Posterior cingulate gyrus (tissue), 11 donors: ENCODE measurements around the gene HTRA3.

Experiments used
- DNase-seq, 10 donors: peaks; one replicate each; pipeline versions ENCODE4 v3.0.0 to v3.0.0-alpha.2; 2020 to 2021; ENCODE audit warnings: mixed read lengths in 3 of 10
- intact Hi-C: fragments of 100-400 bp; cut with DNase I; formaldehyde crosslinking; loops from one replicate; pipeline ENCODE4 v1.15.1; 2023

The HTRA3 gene

DNA sequence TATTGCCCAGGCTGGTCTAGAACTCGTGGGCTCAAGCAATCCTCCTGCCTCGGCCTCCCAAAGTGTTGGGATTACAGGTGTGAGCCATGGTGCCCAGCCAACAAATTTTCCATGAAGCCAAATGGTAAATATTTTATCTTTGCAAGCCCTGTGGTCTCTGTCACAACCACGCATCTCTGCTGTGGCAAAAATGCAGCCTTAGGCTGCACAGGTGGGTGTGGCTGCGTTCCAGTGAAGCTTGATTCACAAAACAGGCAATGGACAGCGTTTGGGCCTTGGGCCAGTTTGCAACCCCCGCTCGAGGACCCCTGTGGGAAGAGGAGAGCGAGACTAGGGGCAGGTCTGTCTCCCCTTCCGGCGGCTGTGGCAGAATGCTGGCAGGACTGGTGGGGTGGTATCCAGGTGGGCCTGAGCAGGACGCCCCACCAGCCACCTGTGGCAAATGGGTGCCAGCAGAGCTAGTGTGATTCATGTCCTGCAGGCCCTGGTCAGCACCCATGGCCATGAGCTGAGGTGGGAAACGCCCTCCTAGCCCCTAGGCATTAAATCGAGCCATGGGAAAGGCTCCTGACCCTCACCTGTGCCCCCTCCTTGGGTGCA, 19.7 kb downstream of the HTRA3 start:
- intact Hi-C loops: no loop called here
- peak in 4 of 10 donors; percentile 25 to 67 (median 44) for DNase-seq

DNA sequence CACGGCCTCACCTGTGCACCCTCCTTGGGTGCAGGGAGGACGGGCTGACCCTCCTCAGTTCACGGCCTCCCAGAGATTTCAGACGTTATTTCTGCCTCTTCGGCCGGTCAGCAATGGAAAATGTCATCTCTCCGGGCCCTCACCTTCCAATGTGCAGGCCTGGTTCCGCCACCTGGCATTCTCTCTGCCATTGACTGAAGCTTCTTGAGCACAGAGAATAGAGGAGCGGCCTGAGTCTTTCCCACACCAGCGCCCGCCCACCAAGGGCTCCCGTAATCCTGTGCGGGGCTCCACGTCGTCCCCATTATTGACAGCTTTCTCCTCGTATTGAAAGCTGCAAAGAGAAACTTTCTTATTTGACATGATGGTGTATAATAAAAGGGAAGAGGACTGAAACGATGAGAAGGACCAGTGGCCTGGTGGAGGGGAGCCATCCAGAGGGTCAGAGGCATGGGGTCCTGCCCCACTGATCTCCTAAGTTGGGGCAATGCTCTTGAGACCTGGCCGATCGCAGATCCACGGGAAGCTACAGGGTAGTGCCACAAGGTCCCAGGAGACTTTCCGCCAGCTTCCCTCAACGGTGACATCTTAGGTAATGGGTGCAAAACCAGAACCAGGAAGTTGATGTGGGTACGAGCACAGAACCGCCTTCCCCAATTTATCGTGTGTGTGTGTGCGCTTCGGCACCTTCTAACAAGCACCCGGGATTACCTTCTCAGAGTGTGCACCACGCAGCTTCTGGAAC, 20.6 kb downstream of the HTRA3 start:
- intact Hi-C loops: no loop called here
- DNase-seq: peak in 5 of 10 donors; percentile 1 to 73 (median 42)

DNA sequence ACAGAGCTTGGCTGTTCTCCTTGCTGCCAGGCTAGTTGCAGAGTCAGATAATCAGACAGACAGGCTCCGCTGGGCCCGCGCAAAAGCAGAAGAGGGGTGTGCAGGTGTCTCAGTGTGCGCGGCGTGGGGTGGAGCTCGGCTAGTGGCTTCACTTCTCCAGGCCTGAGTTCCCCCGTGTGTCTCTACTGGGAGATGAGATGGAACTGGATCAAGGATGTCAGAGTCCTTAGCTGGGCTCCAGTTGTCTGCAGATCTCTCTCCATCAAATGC, 21.1 kb downstream of the HTRA3 start:
- peak in 3 of 10 donors; percentile 24 to 66 (median 52) for DNase-seq
- intact Hi-C loops: no loop called here

DNA sequence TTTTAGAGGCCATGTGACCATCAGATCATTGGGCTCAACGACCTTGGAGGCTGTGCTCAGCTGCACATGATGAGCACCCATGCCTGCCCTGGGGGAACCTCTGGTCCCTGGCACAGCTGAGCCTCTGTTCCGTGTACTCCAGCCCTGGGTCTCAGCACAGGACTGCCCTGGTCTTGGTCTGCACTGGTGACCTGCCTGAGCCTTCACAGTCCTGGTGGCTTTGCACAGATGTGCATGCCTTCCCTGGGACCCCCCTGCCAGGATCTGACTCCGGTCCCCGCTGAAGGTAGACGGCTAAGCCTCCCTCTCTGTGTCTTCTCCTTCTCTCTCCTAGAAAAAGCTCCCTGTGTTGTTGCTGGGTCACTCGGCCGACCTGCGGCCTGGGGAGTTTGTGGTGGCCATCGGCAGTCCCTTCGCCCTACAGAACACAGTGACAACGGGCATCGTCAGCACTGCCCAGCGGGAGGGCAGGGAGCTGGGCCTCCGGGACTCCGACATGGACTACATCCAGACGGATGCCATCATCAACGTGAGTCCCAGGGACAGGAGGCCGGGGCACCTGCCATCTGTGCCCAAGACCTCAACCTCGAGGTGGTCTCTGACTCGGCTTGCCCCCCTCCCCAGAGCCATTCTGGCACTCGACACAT, 21.6 kb downstream of the HTRA3 start:
- intact Hi-C loops: no loop called here
- peak in 4 of 10 donors; percentile 25 to 83 (median 65) for DNase-seq

DNA sequence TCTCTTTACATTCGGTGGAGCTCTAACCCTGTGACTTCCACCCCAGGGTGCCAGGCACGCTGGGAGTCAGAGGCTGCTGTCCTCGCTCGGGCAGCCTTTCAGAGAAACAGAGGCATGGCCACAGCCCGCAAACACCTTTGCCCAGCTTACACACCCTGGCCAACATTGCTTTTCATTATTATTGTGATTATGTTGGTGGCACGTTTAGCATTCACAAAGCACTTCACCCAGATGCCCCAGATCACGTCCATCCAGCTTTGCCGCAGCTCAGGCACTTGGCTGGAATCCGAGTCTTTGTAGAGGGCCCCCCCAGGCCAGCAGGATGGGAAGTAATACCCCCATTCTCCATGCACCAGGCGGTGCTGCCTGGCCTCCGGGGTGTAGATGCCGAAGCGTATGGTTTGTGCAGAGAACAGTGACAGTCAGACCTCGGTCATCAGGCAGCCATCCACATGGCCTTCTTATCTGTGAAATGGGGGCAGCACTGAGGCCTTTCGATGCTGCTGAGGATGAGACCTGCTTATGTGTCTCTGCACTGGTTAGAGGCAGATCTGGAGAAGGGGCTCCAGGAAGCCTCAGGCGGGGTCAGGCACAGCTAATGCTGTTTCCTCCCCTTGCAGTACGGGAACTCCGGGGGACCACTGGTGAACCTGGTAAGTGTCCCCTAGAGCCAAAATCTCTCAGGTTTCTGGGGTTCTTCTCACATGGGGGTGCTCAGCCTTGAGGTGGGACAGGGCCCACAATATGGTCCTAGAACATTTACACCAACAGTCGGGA, 22.3 kb downstream of the HTRA3 start:
- intact Hi-C loops: no loop called here
- peak in 4 of 10 donors; percentile 11 to 59 (median 54) for DNase-seq

DNA sequence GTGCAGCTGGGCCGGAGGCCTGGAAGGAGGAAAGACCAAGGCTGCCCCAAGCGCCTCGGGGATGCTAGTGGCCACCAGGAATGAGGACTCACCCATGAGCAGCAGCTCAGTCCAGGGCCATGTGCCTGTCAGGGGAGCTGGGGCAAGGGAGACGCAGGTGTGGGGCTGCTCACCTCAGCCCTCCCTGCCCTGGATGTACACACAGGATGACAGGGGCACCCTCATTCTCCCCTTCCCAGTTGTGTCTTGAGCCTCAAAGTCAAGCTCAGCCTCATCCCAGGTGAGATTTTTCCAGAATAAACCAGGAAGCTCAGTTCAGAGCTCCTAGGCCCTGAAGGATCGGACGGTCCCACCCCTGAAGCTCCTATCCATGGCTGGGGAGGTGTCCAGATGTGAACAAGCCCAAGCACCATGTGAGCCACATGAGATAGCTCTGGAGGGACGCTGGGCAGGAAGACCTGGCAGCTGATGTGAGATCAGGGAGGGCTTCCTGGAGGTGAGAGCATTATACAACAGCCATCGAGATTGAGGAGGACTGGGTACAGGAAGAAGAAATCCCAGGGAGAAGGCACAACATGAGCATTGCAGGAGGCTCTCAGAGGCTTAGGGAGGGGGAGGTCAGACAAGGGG, 23.0 kb downstream of the HTRA3 start:
- peak in 4 of 10 donors; percentile 21 to 69 (median 42) for DNase-seq
- intact Hi-C loops: no loop called here

DNA sequence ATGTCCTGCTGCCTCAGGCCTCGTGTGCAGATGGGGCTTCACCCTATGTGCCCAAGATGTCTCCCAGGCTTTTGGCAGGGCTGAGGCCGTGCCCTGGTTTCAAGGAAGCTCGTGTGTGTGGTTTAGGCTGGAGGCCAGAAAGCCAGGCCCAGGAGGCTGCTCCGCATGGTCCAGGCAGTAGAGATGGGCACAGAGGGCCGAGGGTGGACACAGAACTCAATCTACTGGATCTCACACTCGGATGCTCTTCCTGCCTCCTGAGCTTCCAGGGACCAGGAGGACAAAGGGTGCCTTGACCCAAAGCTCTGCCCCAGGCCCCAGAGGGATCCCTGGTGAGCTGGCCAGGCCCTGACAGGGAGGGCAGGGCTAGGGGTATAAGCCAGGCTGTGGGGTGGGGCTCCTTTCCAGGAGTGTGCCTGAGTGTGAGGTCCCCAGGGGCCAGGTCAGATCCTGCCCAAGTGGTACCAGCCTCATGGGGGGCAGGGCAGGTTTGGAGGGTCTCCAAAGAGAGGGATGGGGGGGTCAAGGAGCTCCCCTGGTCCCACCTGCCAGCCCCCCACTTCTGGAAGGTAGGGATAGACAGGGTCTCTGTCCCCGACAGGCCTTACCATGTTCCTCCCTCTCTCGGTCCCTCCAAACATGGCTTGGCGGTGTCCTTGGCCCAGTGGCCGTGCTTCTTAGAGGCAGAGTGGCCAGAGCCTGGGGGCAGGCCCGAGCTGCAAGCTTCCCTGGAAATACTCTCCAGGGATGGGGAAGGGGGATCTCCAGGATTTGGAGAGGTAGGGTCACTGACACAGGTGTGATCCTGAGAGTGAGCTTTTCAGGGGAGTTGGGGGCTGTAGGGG, 23.8 kb downstream of the HTRA3 start:
- peak in 4 of 10 donors; percentile 19 to 81 (median 42) for DNase-seq
- intact Hi-C loops: no loop called here

DNA sequence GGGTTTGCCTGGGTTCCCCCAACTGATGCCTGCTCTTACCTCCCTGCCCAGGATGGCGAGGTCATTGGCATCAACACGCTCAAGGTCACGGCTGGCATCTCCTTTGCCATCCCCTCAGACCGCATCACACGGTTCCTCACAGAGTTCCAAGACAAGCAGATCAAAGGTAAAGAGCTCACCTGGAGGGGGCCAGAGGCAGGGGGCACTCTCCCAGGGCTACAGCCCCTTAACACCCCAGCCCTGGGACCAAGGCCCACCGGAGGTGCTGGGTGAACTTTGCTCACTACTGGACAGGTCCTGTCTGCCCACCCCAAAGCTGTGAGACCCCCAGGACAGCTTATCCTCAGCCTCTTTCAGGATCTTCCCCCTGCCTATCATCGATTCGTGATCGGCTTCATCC, 24.5 kb downstream of the HTRA3 start:
- intact Hi-C loops: no loop called here
- peak in 4 of 10 donors; percentile 3 to 80 (median 50) for DNase-seq

DNA sequence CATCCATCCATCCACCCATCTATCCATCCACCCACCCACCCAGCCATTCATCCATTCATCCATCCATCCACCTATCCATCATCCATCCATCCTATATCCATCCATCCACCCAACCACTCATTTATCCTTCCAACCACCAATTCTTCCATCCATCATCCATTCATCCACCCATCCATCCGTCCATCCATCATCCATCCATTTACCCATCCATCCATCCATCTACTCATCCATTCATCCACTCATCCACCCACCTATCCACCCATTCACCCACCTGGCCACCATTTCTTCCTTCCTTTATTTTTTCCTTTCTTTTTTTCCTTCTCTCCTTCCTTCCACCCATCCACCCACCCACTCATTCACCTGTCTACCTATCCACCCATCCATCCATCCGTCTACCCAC, 25.2 kb downstream of the HTRA3 start:
- intact Hi-C loops: no loop called here

DNA sequence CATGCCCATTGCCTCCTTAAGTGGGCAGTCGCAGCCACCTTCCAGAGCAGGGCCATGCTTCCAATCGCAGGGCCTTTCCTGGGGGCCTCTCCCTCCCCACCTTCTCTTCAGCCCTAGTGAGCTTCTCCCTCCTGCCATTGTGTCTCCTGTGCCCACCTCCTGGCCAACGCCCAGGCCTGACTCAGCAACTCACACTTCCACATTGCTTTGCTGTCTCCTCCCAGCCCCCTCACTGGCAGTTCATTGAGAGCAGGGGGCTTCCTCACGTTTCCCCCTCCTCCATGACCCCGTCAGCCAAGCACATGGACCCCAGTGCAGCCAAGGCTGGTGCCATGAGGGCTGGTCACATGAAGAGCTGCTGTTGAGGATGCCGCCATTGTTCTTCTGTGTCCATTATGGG, 25.9 kb downstream of the HTRA3 start:
- DNase-seq: peak in 4 of 10 donors; percentile 3 to 61 (median 30)
- intact Hi-C loops: no loop called here

More for the DNA sequence above, 25.2 kb downstream of the HTRA3 start:
- no peak for DNase-seq

DNA sequence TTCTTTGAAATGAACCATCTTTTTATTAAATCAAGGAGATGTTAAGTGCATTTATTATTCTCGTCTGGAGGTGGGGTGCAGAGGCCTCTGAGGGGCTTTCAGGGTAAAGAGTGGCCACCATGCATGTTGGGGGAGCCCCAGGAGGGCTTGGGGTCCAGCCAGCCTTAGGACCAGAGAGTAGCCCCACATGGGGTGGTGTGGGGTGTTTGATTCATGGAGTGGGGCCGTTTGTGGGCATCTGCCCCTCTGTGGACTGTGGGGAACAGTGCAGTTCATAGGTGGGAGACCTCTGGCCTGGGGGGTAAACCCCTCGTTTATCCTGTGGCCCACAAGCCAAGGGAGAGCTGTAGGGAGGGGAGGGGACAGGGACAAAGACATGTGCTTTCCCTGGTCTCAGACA, 26.9 kb downstream of the HTRA3 start:
- DNase-seq: peak in 4 of 10 donors; percentile 7 to 59 (median 28)
- intact Hi-C loops: no loop called here

DNA sequence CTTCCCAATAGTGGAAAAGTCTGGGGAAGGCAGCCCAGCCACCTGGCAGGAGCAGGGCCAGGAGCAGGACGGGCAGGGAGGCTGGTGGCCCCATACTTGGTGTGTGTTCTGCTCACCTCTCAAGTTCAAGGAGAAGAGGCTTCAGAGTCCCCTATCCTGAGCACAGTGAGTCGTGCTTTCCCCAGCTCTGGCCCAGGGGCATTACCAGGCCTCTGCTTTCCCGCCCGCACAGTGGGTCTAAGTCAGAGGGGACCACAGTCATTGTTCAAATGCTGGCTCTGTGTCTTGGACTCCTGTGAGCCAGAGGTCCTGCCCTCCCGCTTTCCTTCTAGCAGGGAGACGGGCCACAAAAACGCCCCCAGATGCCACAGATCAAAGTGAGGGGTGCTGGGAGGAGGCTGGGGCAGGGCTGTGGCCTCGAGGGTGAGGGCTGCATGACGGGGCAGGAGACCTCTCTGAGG, 27.6 kb downstream of the HTRA3 start:
- peak in 4 of 10 donors; percentile 1 to 74 (median 40) for DNase-seq
- intact Hi-C loops: no loop called here

DNA sequence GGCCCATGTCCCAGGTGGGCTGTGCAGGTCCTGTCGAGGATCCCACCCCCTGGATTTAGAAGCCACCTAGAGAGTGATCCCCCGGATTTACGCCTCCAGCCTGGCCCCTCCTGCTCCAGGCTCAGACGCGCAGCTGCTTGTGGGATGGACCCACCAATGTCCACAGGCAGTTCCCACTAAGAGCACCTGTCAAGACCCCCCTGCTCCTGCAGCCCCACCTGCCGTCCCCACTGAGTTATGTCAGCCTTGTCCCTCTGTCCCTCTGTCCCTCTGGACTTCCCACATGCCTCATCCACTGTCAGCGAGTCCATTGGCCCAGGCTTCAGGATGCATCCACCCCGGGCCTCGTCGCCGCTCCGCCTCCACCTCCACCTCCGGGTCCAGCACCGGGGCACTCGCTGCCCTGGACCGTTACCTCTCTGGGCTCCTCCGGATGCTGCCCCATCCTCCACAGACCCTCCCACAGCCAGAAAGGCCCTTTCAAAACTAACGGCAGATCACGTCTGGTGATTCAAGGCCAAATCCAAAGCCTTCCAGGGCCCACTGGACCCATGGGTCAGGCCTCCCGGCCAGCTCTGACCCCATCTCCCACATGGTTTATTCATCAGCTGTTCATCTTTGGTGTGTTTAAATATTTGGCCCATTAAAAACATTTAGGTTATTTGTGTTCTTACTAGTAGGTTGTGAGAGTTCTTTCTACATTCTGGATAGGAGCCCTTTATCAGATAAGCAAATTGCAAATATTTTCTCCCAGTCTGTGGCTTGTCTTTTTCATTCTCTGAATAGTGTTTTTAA, 28.3 kb downstream of the HTRA3 start:
- DNase-seq: peak in 5 of 10 donors; percentile 4 to 79 (median 32)
- intact Hi-C loops: no loop called here

DNA sequence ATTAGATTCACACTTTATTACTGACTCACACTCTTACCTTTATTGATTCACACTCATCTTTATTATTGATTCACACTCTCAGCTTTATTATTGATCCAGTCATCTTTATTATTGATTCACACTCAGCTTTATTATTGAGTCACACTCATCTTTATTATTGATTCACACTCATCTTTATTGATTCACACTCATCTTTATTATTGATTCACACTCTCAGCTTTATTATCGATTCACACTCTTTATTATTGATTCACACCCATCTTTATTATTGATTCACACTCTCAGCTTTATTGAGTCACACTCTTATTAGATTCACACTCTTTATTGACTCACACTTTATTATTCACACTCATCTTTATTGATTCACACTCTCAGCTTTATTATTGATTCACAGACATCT, 31.3 kb downstream of the HTRA3 start:
- DNase-seq: no peak
- intact Hi-C loops: no loop called here

DNA sequence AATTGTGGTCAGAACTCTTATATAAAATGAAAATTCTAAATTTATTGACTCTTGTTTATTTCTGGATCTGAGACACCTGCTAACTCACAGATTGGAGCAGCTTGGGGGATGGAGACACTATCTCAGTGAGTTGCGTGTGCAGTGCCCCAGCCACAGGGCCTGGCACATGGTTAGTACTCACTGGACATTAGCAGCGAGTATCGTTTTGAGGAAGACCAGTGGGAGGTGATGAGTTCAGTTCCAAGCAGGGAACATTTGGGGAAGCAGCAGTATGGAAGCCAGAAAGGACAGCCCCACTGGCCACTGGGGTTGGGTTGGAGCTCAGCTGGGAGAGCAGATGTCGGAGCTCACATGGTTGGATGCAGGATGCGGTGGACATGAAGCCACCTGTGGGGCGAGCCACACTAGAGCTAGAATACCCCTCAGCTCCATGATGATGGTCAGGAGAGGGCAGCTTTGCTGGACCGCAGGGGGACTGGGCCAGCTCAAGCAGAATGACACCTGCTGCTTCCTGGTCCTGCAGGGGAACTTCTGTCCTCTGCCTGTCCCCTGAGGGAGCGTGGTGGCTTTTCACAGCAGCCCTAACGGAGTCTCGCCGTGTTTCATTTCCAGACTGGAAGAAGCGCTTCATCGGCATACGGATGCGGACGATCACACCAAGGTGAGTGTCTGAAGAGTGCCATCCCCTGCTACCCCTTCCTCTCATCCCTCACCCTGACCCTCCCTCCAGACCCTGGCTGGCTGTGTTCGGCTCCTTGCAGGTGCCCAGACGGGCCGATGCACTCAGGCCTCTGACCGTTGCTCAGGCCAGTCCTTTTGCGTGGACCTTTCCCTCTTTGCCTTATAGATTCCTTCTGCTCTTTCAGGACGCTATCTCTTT, 32.5 kb downstream of the HTRA3 start:
- intact Hi-C loops: no loop called here
- DNase-seq: peak in 2 of 10 donors; percentile 58 to 75

DNA sequence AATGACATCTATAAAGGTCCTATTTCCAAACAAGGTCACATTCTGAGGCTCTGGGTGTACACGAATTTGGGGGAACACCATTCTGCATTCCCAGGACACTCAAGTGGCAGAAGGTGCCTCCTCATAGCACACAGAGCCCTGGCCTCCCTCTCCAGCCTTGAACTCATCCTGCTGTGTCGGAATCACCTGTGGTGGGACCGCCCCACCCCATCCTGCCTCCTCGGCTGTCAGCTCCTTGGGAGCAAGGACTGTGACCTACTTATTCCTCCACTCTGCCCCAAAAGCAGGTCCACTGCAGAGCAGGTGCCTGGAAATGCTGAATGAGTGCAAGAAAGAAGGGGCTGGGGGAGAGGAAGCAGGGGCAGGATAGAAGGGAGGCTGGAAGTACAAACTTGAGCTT, 33.5 kb downstream of the HTRA3 start:
- intact Hi-C loops: no loop called here
- DNase-seq: peak in 3 of 10 donors; percentile 3 to 26 (median 5)

DNA sequence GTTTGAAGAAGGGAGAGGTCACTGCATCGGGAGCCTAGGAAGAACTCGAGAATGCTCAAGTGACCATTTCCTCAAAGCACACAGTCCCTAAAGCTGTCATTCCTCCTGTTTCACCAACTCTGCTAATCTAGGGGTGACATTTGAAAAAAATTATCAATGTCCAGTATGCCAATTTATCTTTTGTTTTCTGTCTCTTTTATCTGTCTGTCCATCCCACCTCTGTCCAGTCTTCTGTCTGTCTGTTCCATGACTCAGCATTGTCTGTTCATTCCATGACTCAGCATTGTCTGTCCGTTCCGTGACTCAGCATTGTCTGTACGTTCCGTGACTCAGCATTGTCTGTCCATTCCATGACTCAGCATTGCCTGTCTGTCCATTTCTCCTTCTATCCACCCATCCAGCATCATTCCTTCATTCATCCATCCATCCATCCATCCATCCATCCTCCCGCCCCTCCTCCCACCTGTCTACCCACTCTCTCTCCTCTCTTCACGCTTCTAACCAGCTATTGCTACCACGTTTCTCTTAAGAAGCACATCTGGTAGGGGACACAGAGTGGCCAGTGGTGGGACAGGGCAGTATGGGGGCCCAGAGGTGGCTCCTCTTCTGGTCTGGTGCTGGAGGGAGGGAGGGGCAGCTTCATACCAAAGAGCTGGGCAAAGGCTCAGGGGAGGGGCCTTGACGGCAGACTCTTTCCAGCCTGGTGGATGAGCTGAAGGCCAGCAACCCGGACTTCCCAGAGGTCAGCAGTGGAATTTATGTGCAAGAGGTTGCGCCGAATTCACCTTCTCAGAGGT, 34.1 kb downstream of the HTRA3 start:
- intact Hi-C loops: no loop called here
- DNase-seq: peak in 3 of 10 donors; percentile 4 to 59 (median 9)
